ENCODE results near the gene OLAH. TPM values are rescaled to one million over a fixed set of nuclear protein-coding genes. Genes with fewer than 3 reads are reported as not detected.
A peak's percentile ranks its signal among the peaks of the same experiment; 100 is the strongest.

OLAH gene
- total RNA-seq, 1 experiment from 2014 or later = not detected

DNA sequence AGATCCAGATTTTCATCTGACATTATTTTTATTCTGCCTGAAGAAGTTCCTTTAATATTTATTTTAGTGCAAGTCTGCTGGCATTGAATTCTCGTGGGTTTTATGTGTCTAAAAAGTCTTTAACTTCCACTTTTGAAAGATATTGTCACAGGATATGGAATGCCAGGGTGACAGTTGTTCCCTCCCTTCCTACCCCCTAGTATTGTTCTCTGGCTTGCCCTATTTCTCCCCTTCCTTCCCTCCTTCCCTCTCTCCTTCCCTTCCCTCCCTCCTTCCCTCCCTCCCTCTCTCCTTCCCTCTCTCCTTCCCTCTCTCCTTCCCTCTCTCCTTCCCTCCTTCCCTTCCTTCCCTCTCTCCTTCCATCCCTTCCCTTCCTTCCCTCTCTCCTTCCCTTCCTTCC is 14.9 kb downstream of the OLAH start:
- in situ Hi-C loops (cut with HindIII; ENCODE audit: low pct_unique_long_range_greater_than_20kb, low sequenced_read_pairs) = no loop called here
- DNase-seq (ENCODE audit: low read depth, low spot score) = no peak

GRCh38 chr10:15059914-15060313 is 16.2 kb downstream of the OLAH start:
- in situ Hi-C loops (cut with HindIII; ENCODE audit: low pct_unique_long_range_greater_than_20kb, low sequenced_read_pairs) = no loop called here
- DNase-seq (ENCODE audit: low read depth, low spot score) = no peak

DNA sequence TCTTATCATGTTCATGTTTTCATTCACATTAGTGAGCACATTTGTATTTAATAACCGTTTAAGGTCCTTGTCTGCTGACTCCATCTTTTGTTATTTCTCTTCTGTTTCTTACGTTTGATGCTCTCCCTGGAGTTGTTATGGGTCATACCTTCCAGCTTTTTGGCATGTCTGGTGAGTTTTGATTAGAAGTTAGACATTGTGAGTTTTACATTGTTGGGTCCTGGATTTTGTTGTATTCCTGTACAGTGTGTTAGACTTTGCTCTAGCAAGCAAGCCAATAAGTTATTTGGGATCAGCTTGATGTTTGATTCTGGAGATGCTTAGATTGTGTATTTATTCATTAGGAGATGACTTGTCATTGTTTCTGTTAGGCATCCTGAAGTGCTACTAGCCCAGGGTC is 16.9 kb downstream of the OLAH start:
- in situ Hi-C loops (cut with HindIII; ENCODE audit: low pct_unique_long_range_greater_than_20kb, low sequenced_read_pairs) = no loop called here
- no peak for DNase-seq (ENCODE audit: low read depth, low spot score)

- DNase-seq (ENCODE audit: low read depth, low spot score) = no peak
- in situ Hi-C loops (cut with HindIII; ENCODE audit: low pct_unique_long_range_greater_than_20kb, low sequenced_read_pairs) = no loop called here
These were observed 23.4 kb downstream of the OLAH start for GRCh38 chr10:15067154-15067553.

- no peak for DNase-seq (ENCODE audit: low read depth, low spot score)
These were observed 25.1 kb downstream of the OLAH start for GRCh38 chr10:15068802-15069201.

DNA sequence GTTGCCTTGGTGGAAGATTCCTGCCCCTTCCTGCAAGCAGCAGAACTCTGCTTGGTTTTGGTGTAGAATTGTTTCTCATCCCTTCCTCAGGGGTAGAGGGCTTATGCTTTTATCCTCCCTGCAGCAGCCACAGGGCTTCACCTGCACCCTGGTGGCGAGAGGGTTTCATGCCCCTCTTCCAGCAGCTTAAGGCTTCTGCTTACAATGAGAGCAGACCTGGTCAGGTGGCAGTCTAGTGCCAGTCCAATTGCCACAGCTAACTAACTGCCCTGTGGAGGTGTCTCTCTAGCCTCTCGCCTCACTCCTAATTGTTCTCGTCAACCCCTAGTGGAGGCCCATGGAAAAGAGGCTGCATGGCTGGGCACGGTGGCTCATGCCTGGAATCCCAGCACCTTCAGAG is 25.5 kb downstream of the OLAH start:
- DNase-seq (ENCODE audit: low read depth, low spot score) = no peak

More at GRCh38 chr10:15068802-15069201, 25.1 kb downstream of the OLAH start:
- in situ Hi-C loops (cut with HindIII; ENCODE audit: low pct_unique_long_range_greater_than_20kb, low sequenced_read_pairs) = no loop called here

GRCh38 chr10:15072358-15072757 is 28.6 kb downstream of the OLAH start:
- no peak for DNase-seq (ENCODE audit: low read depth, low spot score)
- in situ Hi-C loops (cut with HindIII; ENCODE audit: low pct_unique_long_range_greater_than_20kb, low sequenced_read_pairs) = no loop called here

More for the DNA sequence above, 25.5 kb downstream of the OLAH start:
- in situ Hi-C loops (cut with HindIII; ENCODE audit: low pct_unique_long_range_greater_than_20kb, low sequenced_read_pairs) = no loop called here

- in situ Hi-C loops (cut with HindIII; ENCODE audit: low pct_unique_long_range_greater_than_20kb, low sequenced_read_pairs) = no loop called here
- no peak for DNase-seq (ENCODE audit: low read depth, low spot score)
These were observed 31.7 kb downstream of the OLAH start for GRCh38 chr10:15075421-15075820.

DNA sequence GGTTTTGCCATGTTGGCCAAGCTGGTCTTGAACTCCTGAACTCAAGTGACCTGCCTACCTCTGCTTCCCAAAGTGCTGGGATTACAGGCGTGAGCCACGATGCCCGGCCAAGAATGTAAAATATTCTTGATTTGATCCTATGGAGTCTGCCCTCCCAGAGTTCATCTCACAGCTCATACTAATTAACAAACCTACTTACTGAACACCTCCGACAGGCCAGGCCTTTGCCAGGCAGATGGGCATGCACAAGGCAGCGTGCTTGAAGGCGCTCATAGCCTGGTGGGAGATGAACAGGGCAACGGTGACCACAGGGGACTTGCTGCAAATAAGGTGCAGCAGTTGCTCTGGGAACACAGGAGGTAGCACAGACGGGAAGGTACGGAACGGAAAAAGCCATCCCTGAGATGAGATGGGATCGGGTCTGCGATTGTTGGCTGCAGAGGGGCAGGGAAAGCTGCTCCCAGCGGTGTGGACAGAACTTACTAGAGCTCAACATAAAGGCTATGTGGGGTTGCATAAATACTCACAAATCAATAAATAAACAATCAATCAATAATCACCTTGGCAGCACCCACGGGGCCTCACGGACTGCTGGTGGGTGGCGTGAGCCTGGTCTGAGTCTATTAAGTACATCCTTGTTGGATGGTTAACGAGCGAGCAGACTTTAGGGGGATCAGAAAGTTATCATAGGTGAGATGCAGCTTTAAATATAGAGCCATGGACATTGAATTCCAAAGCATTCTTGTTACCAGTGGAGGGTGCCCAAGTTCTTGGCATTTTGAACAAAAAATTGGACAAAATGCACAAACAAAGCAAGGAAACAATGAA is 40.1 kb downstream of the OLAH start:
- no peak for DNase-seq (ENCODE audit: low read depth, low spot score)
- in situ Hi-C loops (cut with HindIII; ENCODE audit: low pct_unique_long_range_greater_than_20kb, low sequenced_read_pairs) = no loop called here

DNA sequence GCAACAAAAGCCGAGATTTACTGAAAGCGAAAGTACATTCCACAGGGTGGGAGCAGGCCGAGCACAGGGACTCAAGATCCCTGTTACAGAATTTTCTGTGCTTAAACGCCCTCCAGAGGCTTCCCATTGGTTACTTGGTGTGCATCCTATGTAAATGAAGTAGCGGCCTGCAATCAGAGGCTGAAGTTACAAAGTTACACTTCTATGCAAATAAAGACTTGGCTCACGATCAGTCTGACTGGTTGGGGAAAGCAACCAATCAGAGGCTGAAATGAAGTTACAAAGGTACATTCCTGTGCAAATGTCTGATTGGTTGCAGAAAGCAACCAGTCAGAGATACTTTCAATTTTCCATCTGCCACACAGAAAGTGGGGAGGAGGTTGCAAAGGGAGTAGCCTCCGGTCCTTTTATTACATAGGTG is 40.8 kb downstream of the OLAH start:
- in situ Hi-C loops (cut with HindIII; ENCODE audit: low pct_unique_long_range_greater_than_20kb, low sequenced_read_pairs) = no loop called here
- DNase-seq (ENCODE audit: low read depth, low spot score) = peak; percentile 88

- DNase-seq (ENCODE audit: low read depth, low spot score) = peak; percentile 72
- in situ Hi-C loops (cut with HindIII; ENCODE audit: low pct_unique_long_range_greater_than_20kb, low sequenced_read_pairs) = no loop called here
These were observed 44.9 kb downstream of the OLAH start, which contains the start of gene ACBD7 for GRCh38 chr10:15088428-15089261. Gene ACBD7, minus strand, starts transcription at chr10:15088776. Its CDS starts 48 bp downstream, at chr10:15088728.

- in situ Hi-C loops (cut with HindIII; ENCODE audit: low pct_unique_long_range_greater_than_20kb, low sequenced_read_pairs) = no loop called here
- no peak for DNase-seq (ENCODE audit: low read depth, low spot score)
These were observed 47.7 kb downstream of the OLAH start for GRCh38 chr10:15091418-15091817.

DNA sequence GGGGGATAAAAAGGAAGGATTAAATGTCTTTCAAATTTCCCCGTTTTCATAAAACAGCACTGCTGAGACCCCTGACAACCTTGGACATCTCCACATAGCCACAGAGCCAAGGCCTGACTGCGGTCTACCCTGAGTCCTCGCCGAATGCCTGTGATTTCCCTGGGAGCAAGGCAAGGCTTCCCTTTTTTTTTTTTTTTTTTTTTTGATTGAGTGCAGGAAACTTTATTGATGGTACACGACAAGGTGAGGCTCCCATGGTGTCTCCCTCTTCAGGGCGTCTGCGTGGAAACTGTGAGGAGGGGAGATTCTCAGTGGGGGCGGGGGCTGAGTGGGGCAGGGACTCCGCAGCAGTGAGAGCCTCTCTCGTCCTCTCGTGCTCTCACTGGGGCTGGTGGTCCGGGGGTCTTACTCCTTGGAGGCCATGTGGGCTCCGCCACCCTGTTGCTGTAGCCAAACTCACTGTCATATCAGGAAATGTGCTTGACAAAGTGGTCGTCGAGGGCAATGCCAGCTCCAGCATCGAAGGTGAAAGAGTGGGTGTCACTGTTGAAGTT is 49.2 kb downstream of the OLAH start:
- DNase-seq (ENCODE audit: low read depth, low spot score) = no peak
- in situ Hi-C loops (cut with HindIII; ENCODE audit: low pct_unique_long_range_greater_than_20kb, low sequenced_read_pairs) = no loop called here

- in situ Hi-C loops (cut with HindIII; ENCODE audit: low pct_unique_long_range_greater_than_20kb, low sequenced_read_pairs) = no loop called here
- peak; percentile 1 for DNase-seq (ENCODE audit: low read depth, low spot score)
These were observed 52.9 kb downstream of the OLAH start for GRCh38 chr10:15096661-15097010.

DNA sequence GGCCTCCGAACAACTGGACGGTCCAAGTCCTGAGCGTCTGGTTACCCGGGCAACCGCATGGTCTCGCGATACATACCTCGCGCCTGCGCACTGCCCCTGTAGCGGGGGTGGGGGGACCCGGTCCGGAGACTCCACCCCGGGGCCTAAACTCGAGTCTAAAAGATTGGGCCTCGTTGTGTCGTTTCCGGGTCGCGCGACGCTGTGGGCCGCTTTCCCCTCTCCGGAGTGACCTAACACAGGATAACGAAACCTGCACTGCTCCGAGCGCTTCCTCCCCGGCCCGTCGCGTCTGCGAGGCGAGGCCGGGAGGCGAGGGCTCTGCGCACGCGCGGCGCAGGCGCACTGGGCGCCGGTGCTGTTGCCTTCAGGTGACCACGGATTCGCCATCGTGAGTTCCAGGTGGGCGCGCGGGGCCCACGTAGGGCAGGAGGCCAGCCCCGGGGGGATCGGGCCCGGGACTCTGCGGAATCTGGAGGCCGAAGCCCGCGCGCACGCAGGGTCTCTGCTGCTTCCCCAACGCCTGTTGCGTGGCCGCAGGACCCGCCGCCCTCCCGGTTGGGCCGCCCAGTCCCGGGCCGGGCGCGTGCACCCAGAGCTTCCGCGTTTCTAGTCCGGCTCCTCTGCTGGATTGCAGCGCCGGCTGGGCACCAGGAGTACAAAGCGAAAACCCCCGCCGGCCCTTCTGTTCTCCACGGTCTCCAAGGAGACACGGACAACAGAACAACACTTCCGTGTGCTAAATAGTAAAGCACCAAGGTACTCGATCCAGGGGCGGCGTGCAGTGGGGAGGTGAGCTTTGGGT is 53.5 kb downstream of the OLAH start, which contains the start of gene RPP38:
Gene RPP38 (plus strand): TSS at position 345 of the 802 bp plus-strand sequence. CDS start 5,960 bp downstream, outside the sequence.
- in situ Hi-C loops (cut with HindIII; ENCODE audit: low pct_unique_long_range_greater_than_20kb, low sequenced_read_pairs) = no loop called here
- peak; percentile 92 for DNase-seq (ENCODE audit: low read depth, low spot score)

DNA sequence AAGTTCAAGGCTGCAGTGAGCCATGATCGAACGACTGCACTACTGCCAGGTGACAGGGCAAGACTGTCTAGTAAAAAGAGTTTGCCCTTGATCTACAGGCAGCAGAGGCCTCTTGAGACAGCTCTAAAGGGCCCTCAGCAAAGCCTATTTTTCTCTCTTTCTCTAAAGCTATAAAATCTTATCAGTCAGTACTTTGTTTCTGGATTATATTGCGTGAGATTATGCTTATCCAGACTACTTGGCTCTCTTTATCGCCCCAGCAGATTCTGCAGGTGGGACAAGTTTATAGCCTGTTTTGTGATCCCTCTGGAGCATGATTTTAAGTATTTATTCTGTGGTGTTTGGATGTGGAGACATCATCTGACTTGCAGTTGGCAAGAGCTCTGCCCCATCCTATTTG is 56.1 kb downstream of the OLAH start:
- in situ Hi-C loops (cut with HindIII; ENCODE audit: low pct_unique_long_range_greater_than_20kb, low sequenced_read_pairs) = no loop called here

DNA sequence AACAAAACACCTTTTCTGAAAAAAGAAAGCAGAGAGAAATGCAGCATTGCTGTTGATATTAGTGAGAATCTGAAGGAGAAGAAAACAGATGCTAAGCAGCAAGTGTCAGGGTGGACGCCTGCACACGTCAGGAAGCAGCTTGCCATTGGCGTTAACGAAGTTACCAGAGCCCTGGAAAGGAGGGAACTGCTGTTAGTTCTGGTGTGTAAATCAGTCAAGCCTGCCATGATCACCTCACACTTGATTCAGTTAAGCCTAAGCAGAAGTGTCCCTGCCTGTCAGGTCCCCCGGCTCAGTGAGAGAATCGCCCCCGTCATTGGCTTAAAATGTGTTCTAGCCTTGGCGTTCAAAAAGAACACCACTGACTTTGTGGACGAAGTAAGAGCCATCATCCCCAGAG is 59.8 kb downstream of the OLAH start:
- in situ Hi-C loops (cut with HindIII; ENCODE audit: low pct_unique_long_range_greater_than_20kb, low sequenced_read_pairs) = no loop called here
- no peak for DNase-seq (ENCODE audit: low read depth, low spot score)

More for the DNA sequence above, 56.1 kb downstream of the OLAH start:
- DNase-seq (ENCODE audit: low read depth, low spot score) = no peak

Measured in SK-MEL-5 (cell line).